Measurements from ENCODE around the gene ABCA2. TPM values are rescaled to one million over a fixed set of nuclear protein-coding genes. Genes with fewer than 3 reads are reported as not detected.

ABCA2 gene
- total RNA-seq, 1 experiment from 2014 or later = 22.4 TPM

- no peaks in the 10 kb centered on the region for H3K36me3 Mint-ChIP-seq (ENCODE audit: insufficient read depth in 1 of 3, low read depth in 3 of 3)
- no peak overlapping the region for H2BK15ac ChIP-seq (ENCODE audit: low read depth, low read length)
- no peak overlapping the region for H2BK12ac ChIP-seq (ENCODE audit: insufficient read length, low read depth, low read length)
- no peak overlapping the region for H3K27ac ChIP-seq (ENCODE audit: insufficient read length, low read depth, low read length)
- no peak overlapping the region for H2AFZ ChIP-seq (ENCODE audit: low read length)
- H3K27me3 Mint-ChIP-seq (ENCODE audit: low read depth) = peaks cover 71% of the 10 kb centered on the region
- H2AK5ac ChIP-seq (ENCODE audit: insufficient read length, low read length) = no peak overlapping the region
- H3K9me3 Mint-ChIP-seq = no peaks in the 10 kb centered on the region
- no peaks in the 10 kb centered on the region for H4K20me1 ChIP-seq (ENCODE audit: control insufficient read depth, insufficient read depth, insufficient read length)
- no peak overlapping the region for H3K27ac Mint-ChIP-seq
- peak; percentile 74 for DNase-seq
- H3K79me2 ChIP-seq (ENCODE audit: insufficient read depth, low read length) = 0 out of 2 replicates have a peak, but pooled peaks cover 2% of the 10 kb centered on the region
- H3K4me3 Mint-ChIP-seq = no peak overlapping the region
- H3K23me2 ChIP-seq (ENCODE audit: insufficient read length, low read depth, low read length, poor library complexity, severe bottlenecking) = peaks cover 11% of the 10 kb centered on the region
- no peak overlapping the region for H3T11ph ChIP-seq (ENCODE audit: low read length)
- H3K9ac ChIP-seq (ENCODE audit: extremely low read depth, insufficient read length, low read length) = no peak overlapping the region
- H3K18ac ChIP-seq (ENCODE audit: insufficient read length, low read depth, low read length) = no peak overlapping the region
- no peak overlapping the region for H2BK5ac ChIP-seq (ENCODE audit: insufficient read length, low read length)
- no CpG with 5 or more reads among the region's 72 CpGs for WGBS (ENCODE audit: extremely low coverage, insufficient read length, low lambda C conversion rate)
- H2BK20ac ChIP-seq (ENCODE audit: low read depth, low read length, poor library complexity, severe bottlenecking) = no peak overlapping the region
- no peaks in the 10 kb centered on the region for H3K9me3 ChIP-seq (ENCODE audit: control insufficient read depth, low read depth, low read length)
- TF ChIP-seq CTCF (conservative IDR thresholded peaks at IDR 0.05) = no peak
- H4K5ac ChIP-seq (ENCODE audit: insufficient read length, low read depth, low read length) = no peak overlapping the region
- no peak overlapping the region for H3K4me2 ChIP-seq (ENCODE audit: insufficient read depth, insufficient read length, low read length)
- H2BK120ac ChIP-seq (ENCODE audit: low read depth, low read length, poor library complexity, severe bottlenecking) = no peak overlapping the region
- H3K23ac ChIP-seq (ENCODE audit: insufficient read length, low read depth, low read length) = no peak overlapping the region
- peaks cover 7% of the 10 kb centered on the region; the same call in 1 of the 2 replicates for H3K27me3 ChIP-seq (ENCODE audit: insufficient read depth, low read length)
- H3K56ac ChIP-seq (ENCODE audit: insufficient read length, low read depth, low read length) = no peak overlapping the region
- no peaks in the 10 kb centered on the region for H3K4me1 ChIP-seq (ENCODE audit: insufficient read depth, low read length)
- H3K14ac ChIP-seq (ENCODE audit: insufficient read depth, low read length) = no peak overlapping the region
- no peak overlapping the region for H4K8ac ChIP-seq (replicated peaks; ENCODE audit: insufficient read length, low read depth, low read length)
- H3K79me1 ChIP-seq (ENCODE audit: insufficient read depth, low read depth, low read length, poor library complexity, severe bottlenecking) = no peaks in the 10 kb centered on the region
- peaks cover 5 to 10% of the 10 kb centered on the region in 2 experiments for H3K4me1 Mint-ChIP-seq
- H3K4ac ChIP-seq (ENCODE audit: low read depth, low read length) = no peak overlapping the region
- no peak overlapping the region for H4K91ac ChIP-seq (ENCODE audit: insufficient read length, low read depth, low read length)
Measured at GRCh38 chr9:137048655-137049543, 20.9 kb upstream of the ABCA2 start.

Measured in H9 (cell line).